Activated naive CD4-positive, alpha-beta T cell treated with Interleukin-2 at 50 U/mL for 16 hours (primary cell): ENCODE results near the gene CD7.

Source experiments
- DNase-seq: peaks from one replicate; pipeline ENCODE4 v3.0.0-alpha.2; 2020

The CD7 gene

GRCh38 chr17:82346342-82347300 is 29.2 kb upstream of the CD7 start:
- DNase-seq, result no peak

DNA sequence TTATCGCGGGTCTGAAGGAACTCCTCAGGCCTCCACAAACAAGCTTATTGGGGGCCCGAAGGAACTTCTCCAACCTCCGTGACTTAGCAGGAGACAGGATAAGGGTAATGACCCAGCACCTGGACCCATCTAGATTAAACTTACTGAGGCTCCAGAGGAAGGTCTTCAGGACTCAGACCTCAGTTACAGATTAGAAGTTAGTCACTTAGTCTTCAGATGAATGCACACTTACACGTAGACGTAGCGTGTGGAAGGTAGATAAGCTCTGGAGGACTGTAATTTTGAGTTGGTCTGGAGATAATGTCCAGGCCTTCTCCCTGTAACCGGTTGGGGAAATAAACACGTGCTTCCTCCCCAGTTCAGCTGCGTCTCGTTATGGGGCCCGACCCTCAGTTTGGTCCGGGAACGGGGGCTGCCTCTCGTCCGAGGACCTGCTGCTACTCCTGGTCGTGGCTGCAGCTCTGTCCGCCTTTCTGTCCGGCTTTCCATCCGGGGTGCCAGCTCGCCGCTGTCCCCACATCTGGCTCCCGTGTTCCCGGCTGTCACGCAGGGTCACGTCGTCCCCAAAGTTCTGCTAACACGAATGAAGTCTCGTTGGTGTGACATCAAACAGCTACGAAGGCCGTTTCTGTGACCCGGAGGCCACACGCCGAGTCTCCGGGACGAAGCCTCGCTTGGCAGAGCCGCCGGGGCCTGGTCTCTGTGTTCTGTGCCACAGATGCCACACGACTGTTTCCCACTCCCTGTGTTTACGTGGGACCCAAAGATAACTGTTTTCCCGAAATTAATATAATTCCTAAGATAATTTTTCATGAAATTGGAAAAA is 28.0 kb upstream of the CD7 start:
- DNase-seq, result no peak

DNA sequence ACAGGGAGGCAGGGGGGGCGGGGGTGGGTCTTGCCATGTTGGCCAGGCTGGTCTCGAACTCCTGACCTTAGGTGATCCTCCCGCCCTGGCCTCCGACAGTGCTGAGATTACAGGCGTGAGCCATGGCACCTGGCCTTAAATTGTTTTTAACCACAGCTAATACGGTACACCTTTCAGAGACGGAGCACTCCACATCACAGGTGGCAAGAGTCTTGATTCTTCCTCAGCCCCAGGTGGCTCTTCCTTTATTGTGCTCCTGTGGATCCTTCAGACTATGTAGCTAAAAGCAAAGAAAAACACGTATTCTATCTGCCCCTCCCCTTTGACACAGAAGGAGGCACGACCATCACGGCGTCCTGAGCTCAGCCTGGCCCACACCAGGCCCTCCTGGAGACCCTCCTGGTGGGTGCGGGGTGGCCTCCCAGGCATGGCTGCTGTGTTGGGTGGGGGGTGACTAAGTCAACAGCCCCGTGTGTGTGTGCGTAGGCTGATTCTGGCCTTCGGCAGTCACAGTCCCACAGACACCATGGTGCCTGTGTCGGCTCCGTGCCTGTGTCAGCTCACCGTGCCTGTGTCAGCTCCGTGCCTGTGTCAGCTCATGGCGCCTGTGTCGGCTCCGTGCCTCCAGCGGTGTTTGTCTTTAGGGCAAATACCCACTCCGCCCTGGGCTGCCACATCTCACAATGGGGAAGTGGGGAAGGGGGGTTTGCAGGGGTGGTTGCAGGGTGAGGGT is 26.9 kb upstream of the CD7 start:
- DNase-seq, result no peak

GRCh38 chr17:82343560-82343959 is 26.2 kb upstream of the CD7 start:
- DNase-seq, result no peak

GRCh38 chr17:82342361-82343079 is 25.1 kb upstream of the CD7 start:
- no peak for DNase-seq

DNA sequence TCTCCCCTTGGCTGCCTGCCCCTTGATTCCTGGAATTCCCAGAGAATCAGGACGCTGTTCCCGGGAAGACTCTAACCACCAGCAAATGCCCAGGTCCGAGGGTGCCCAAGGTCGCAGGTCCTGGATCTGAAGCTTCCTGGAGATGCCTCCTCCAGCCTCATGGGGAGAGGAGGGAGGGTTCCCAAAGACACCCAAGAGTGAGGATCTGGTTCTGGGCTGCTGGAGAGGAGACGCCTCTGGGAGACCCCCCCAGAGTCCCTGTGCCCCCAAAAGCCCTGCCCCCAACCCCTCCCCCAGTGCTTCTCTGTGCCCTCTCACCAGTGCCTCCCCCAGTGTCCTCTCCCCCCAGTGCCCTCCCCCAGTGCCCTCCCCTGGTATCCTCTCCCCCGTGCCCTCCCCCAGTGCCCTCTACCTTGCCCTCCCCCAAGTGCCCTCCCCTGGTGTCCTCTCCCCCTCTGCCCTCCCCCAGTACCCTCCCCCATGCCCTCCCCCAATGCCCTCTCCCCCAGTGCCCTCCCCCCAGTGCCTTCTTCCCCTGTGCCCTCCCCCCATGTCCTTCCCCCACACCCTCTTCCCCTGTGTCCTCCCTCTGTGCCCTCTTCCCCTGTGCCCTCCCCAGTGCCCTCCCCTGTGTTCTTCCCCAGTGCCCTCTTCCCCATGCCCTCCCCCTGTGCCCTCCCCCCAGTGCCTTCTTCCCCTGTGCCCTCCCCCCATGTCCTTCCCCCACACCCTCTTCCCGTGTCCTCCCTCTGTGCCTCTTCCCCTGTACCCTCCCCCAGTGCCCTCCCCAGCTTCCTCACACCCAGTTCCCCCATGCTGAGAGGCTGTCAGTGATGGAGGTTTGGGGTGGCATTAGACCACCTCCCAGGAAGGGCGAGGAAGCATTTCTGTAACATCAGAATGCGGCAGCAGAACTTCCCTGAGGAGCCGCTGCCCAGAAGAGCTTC is 22.5 kb upstream of the CD7 start:
- no peak for DNase-seq

DNA sequence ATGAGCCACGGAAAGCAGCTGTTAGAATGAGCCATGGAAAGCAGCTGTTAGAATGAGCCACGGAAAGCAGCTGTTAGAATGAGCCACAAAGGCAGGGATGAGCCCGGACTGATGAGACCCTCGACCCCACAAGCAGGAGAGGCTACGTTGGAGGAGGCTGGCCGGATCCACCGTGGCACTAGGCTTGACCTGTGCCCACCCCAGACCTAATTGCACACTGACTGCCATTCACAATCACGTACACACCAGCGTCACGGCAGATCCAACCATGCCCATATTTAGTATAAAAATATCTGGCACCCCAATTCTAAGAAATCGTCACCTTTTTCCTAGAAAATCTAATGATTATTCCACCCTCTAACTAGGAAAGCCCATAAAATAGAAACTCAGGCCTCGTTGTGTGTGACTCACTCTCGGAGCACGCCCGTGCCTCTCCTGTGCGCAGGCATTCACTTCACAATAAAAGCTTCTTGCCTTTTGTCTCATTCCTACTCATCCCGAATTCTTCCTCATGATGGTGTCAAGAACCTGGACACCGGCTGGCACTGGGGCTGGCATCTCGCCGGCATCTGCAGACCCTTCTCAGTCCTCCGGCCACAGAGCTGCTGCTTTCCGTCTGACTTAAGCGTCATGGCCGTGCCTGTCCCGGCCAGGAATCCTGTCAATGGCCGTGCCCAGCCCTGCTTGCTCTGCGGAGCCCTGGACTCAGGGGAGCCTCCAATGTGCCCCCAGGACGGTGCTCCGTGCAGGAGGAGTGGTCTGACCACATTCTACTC is 21.6 kb upstream of the CD7 start:
- DNase-seq, result no peak

GRCh38 chr17:82334622-82335394 is 17.4 kb upstream of the CD7 start:
- peak; percentile 17 for DNase-seq

GRCh38 chr17:82334204-82334621 is 16.8 kb upstream of the CD7 start:
- DNase-seq, result no peak

DNA sequence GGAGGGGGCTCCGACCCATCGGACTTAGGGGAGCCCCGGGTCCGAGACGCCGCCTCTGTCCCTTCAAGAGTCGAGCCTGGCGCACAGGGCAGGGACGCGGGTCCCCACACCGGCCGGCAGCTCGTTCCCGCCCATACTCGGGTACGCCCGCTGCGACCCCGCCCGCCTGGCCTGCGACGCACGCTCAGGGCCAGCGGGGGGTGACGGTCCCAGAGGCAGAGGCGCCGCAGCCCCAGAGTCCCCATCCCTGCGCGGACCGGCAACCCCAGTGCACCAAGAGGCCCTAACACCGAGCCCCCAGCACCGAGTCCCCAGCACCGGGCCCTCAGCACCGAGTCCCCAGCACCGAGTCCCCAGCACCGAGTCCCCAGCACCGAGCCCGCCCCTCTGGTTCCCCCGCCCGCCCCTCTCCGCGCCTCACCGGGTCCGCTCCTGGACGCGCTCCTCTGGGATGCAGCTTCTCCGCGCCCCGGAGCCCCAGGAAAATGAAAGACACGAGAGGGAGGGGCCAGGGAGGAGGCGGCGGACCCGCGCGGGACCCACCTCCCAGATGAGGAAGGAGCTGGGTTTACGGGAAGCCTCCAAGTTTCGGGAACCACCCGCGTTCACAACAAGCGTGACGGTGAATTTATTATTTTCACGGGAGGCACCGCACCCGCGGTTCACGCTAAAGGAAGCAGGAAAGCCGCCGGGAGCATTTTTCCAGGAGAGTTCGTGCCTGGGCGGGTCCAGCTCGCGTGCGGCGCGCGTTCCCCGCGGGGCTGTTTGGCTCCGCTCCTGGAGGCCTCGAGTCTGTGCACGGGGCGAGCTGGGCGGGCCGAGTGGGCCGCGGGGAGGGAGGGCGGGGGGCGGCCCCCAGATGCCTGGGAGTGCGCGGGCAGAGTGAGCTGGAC is 16.1 kb upstream of the CD7 start, which contains the start of gene SECTM1:
SECTM1 (minus strand) TSS at position 488 of the 893 bp plus-strand sequence. CDS start 6,526 bp downstream, outside the sequence.
- peak; percentile 20 for DNase-seq

DNA sequence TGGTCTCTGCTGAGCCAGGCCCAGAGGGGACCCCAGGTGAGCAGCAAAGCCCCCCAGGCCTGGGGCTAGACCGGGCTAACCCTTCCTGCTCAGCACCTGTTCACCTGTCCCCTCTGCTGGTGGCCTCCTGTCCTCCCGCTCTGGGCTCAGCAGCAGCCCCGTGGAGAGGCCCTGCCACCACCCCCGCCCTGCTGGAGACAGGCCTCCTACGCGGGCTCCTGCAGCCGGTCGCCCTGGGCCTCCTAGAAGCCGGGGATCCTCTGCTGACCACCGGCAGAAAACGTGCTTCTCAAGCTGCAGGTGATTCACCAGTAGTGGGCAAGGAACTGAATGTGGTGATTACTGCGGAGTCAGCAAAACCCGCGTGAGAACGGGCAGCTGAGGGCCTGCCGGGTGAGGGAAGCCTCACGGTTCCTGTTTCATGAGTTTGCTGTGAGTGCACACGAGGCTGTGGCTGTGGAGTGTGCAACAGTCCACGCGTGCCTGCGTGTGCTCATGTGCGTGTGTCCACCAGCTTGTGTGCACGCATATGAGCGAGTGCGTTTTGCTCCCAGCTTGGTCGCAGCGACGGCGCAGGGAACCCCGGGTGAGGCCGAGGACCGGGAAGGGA is 15.4 kb upstream of the CD7 start:
- DNase-seq, result peak; percentile 36

GRCh38 chr17:82331345-82331939 is 14.0 kb upstream of the CD7 start:
- DNase-seq, result no peak

- DNase-seq, result no peak
Measured at GRCh38 chr17:82330322-82331239, 13.2 kb upstream of the CD7 start.

DNA sequence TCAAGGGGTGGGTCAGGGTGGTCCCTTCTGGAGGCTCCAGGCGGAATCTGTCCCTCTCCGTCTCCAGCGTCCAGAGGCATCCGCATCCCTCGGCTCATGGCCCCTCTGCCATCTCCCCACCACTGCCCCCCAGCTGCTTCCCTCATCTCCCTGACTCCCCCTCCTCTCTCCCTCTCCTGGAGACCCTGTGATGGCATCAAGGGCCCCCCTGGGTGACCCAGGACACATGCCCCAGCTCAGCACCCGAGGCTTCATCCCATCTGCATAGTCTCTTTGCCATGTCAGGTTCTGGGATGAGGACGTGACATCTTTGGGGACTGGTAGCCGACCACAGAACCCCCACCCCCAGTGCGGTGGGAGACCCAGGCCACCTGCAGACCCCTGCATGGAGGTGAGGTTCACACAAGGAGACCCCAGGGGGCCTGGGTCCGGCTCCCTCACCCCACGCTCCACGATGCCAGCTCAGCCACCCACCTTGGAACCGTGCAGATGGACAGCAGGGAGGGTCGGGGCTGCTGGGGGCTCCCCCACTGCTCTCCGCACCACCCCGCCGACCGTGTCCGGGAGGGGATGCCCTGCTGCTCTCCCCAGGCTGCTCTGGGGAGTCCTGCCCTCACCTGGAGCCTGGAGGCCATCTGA is 12.4 kb upstream of the CD7 start:
- no peak for DNase-seq

DNA sequence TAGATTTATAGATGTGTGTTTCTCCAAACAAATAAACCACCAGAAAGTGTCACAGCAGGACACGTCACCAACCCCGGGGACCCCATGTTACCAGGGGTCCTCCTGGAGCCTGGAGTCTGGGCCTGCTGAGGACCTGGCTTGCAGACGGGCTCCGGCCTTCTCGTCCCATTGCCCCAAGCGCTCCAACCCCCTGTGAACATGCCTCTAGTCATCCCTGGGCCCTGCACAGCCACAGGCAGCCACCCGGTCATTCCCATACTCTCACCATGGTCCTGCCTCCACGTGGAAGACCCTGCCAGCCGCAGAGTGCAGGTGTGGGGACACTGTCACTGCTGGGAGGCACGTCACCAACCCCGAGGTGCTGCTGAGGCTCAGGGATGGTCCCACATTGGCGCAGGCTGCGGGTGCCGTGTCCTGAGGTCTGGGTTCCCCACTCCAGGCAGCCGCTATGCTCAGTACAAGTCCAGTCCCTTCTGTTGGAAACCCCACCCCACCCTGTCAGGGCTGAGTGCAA is 11.6 kb upstream of the CD7 start:
- no peak for DNase-seq
